Small intestine (tissue), 7 donors: ENCODE measurements around the gene TNFAIP1. TPM values are rescaled to one million over a fixed set of nuclear protein-coding genes. Genes with fewer than 3 reads are reported as not detected.

Experiments
- DNase-seq, 2 donors: peaks; one replicate each; pipeline versions ENCODE4 v3.0.0 to v3.0.0-alpha.2; 2013
- FAIRE-seq: peaks from 2 replicates; lab custom pipeline; 2012; peaks lifted over from hg19 to GRCh38; lab: Jason Lieb, UNC
- H3K27ac ChIP-seq, 3 donors: one replicate each; pipeline ENCODE4 v1.5.1; 2013; ENCODE audit warnings: low read length in 2 of 3, mild to moderate bottlenecking in 2 of 3, control low read depth in 1 of 3, inconsistent platforms in 1 of 3, low read depth in 1 of 3, moderate library complexity in 1 of 3
- H3K27me3 ChIP-seq, 3 donors: one replicate each; pipeline ENCODE4 v1.6.1; 2013; ENCODE audit warnings: low read length in 3 of 3, inconsistent platforms in 1 of 3; ENCODE audit not compliant: control insufficient read depth in 3 of 3, insufficient read depth in 3 of 3
- H3K36me3 ChIP-seq, 3 donors: one replicate each; pipeline ENCODE4 v1.6.1; 2013; ENCODE audit warnings: low read length in 3 of 3, inconsistent platforms in 1 of 3, low read depth in 1 of 3, mild to moderate bottlenecking in 1 of 3, moderate library complexity in 1 of 3; ENCODE audit not compliant: control insufficient read depth in 3 of 3, insufficient read depth in 2 of 3
- H3K4me1 ChIP-seq, 3 donors: one replicate each; pipeline ENCODE4 v1.6.1; 2013; ENCODE audit warnings: low read length in 2 of 3, inconsistent platforms in 1 of 3, low read depth in 1 of 3, mild to moderate bottlenecking in 1 of 3, moderate library complexity in 1 of 3; ENCODE audit not compliant: control insufficient read depth in 3 of 3, insufficient read depth in 2 of 3
- H3K4me3 ChIP-seq, 3 donors: one replicate each; pipeline ENCODE4 v1.5.1; 2013; ENCODE audit warnings: low read length in 3 of 3, control low read depth in 1 of 3, inconsistent platforms in 1 of 3, low read depth in 1 of 3, mild to moderate bottlenecking in 1 of 3, moderate library complexity in 1 of 3
- H3K9me3 ChIP-seq, 2 donors: one replicate each; pipeline ENCODE4 v1.6.1; 2013; ENCODE audit warnings: low read depth in 1 of 2, low read length in 1 of 2; ENCODE audit not compliant: control insufficient read depth in 2 of 2, insufficient read depth in 1 of 2
- WGBS, 3 donors: extraction: QIAGEN DNeasy Blood & Tissue Kit; methylation state at CpG; one replicate each; pipeline ENCODE4 v1.1.7; 2013; 5-methylcytosine and 5-hydroxymethylcytosine counted together
- polyA plus RNA-seq, 4 donors: library from polyadenylated mRNA; stranded (reverse) in 3 of 4; unstranded in 1 of 4; fragments of 200-250 nt in 3 of 4; fragments of 120-200 nt in 1 of 4; gene quantifications; one replicate each; pipeline versions ENCODE4 v1.2.1 to v1.2.3, GENCODE V29; 2013
- donor health status: healthy with polysubstance abuse.
- donor health status: control.
- donor health status: control.
- donor health status: Bipolar disorder and iron deficiency.
- donor health status: healthy.

Gene TNFAIP1
- polyA plus RNA-seq, 4 donors = 16.1 to 30.6 (median 17.5) TPM

DNA sequence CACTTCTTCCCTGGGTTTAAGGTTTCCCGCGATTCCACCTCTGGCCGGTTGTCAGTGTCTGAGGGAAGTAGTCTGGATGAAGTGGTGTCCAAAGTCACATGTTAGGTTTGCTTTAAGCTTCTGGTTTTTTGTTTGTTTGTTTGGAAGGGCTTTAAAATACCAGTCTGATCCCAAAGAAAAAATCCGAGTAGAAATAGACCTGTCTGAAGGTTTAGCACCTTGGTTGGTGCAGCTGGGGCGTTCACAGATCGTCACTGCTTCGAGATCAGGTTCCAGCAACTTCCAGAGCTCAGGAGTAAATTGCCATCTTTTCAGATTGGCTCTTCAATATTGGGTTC lies 16.0 kb upstream of the TNFAIP1 start:
- FAIRE-seq = no peak
- no peaks in the 10 kb centered on the region for H3K9me3 ChIP-seq
- no peak for DNase-seq
- H3K27ac ChIP-seq = peak overlapping the region in 2 of 3 donors; percentile 59 to 64
- peaks cover 0 to 2% (median 0%) of the 10 kb centered on the region in 3 donors for H3K36me3 ChIP-seq
- peaks cover 0 to 25% (median 5%) of the 10 kb centered on the region in 3 donors for H3K4me1 ChIP-seq
- H3K27me3 ChIP-seq = no peaks in the 10 kb centered on the region
- WGBS, 3 donors = 1 to 2% (median 1%) methylated on average over 7 of the region's 7 CpGs
- peak overlapping the region; percentile 39 to 64 (median 61) for H3K4me3 ChIP-seq

- H3K9me3 ChIP-seq = no peaks in the 10 kb centered on the region
- WGBS, 3 donors = 49 to 64% (median 52%) methylated on average over 8 of the region's 8 CpGs
- peaks cover 0 to 32% (median 6%) of the 10 kb centered on the region in 3 donors for H3K4me1 ChIP-seq
- DNase-seq (no peak), FAIRE-seq (no peak)
- peaks cover 0 to 2% (median 0%) of the 10 kb centered on the region in 3 donors for H3K36me3 ChIP-seq
- peak overlapping the region in 1 of 3 donors; percentile 64 for H3K27ac ChIP-seq
- H3K4me3 ChIP-seq = peak overlapping the region in 1 of 3 donors; percentile 64
- no peaks in the 10 kb centered on the region for H3K27me3 ChIP-seq
Measured at GRCh38 chr17:28320215-28321061, 15.1 kb upstream of the TNFAIP1 start.

DNA sequence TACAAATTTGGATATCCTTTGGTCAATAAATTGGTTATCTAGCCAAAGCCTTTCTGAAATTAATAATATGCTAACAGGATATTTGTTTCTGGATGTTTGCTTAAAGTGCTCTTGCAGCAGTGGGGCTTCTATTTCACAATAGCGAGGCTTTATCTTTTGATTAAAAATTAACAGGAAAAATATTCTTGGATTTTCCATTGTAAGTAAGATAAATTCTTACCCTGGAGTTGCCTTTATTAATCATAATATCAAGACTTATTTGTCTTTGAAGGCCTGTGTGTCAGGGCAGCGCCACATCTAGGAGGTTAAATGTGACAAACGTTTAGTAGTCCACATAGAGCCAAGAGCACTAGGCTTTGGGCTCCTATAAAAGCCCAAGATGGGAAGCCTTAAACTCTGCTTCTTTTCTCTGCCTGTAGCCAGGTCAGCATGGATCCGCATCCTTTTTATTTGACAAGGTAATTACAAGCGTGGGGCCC lies 11.3 kb upstream of the TNFAIP1 start:
- H3K36me3 ChIP-seq = peaks cover 2 to 15% (median 4%) of the 10 kb centered on the region in 3 donors
- no peaks in the 10 kb centered on the region for H3K27me3 ChIP-seq
- peak overlapping the region in 2 of 3 donors; percentile 5 to 13 for H3K27ac ChIP-seq
- FAIRE-seq (no peak), DNase-seq (peak in 1 of 2 donors; percentile 44)
- WGBS, 3 donors = 49 to 73% (median 57%) methylated on average over 5 of the region's 5 CpGs
- H3K4me1 ChIP-seq = peaks cover 0 to 30% (median 3%) of the 10 kb centered on the region in 3 donors
- no peaks in the 10 kb centered on the region for H3K9me3 ChIP-seq
- H3K4me3 ChIP-seq = no peak overlapping the region

DNA sequence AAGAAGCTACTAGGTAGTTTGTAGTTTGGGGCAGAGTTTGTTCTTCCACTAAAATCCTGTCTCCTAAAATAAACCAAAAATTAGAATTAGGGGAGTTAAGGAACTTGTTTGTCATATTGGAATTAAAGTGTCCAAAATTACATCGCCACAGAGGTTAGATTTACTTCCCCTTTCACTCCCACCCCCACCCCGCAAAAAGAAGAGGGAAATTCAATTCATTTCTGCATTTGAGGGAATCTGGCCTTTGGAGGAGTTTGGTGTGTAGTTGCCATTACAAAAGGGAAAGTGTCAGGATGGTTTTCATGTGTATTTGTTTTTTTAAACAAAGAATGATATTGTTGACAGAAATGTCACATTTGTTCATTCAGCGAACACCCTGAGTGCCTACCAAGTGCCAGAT lies 10.8 kb upstream of the TNFAIP1 start:
- Histone ChIP-seq H3K27me3 (no peaks in the 10 kb centered on the region), H3K9me3 (no peaks in the 10 kb centered on the region), H3K36me3 (peaks cover 2 to 19% (median 5%) of the 10 kb centered on the region in 3 donors), H3K27ac (peak overlapping the region in 1 of 3 donors; percentile 5), H3K4me1 (peaks cover 0 to 30% (median 3%) of the 10 kb centered on the region in 3 donors), H3K4me3 (no peak overlapping the region)
- WGBS, 3 donors = 81 to 91% (median 89%) methylated on average over 3 of the region's 3 CpGs
- FAIRE-seq (no peak), DNase-seq (no peak)

GRCh38 chr17:28325211-28325610 lies 10.3 kb upstream of the TNFAIP1 start:
- Histone ChIP-seq H3K4me1 (peaks cover 0 to 27% (median 3%) of the 10 kb centered on the region in 3 donors), H3K4me3 (no peak overlapping the region), H3K27me3 (no peaks in the 10 kb centered on the region), H3K36me3 (peaks cover 2 to 20% (median 7%) of the 10 kb centered on the region in 3 donors), H3K27ac (no peak overlapping the region), H3K9me3 (no peaks in the 10 kb centered on the region)
- 68 to 78% (median 74%) methylated on average over 5 of the region's 5 CpGs for WGBS, 3 donors
- DNase-seq (no peak), FAIRE-seq (no peak)

GRCh38 chr17:28326114-28326513 lies 9.4 kb upstream of the TNFAIP1 start:
- WGBS, 3 donors = 21 to 70% (median 36%) methylated on average over 7 of the region's 7 CpGs
- Histone ChIP-seq H3K4me3 (no peak overlapping the region), H3K4me1 (peaks cover 0 to 23% (median 3%) of the 10 kb centered on the region in 3 donors), H3K27ac (no peak overlapping the region), H3K27me3 (no peaks in the 10 kb centered on the region), H3K9me3 (no peaks in the 10 kb centered on the region), H3K36me3 (peaks cover 2 to 29% (median 7%) of the 10 kb centered on the region in 3 donors)
- no peak for FAIRE-seq
- DNase-seq = peak; percentile 65 to 81

GRCh38 chr17:28327031-28327607 lies 8.4 kb upstream of the TNFAIP1 start:
- no peak overlapping the region for H3K27ac ChIP-seq
- H3K27me3 ChIP-seq = no peaks in the 10 kb centered on the region
- no peak for FAIRE-seq
- WGBS, 3 donors = 86 to 90% (median 87%) methylated on average over 9 of the region's 9 CpGs
- H3K4me3 ChIP-seq = no peak overlapping the region
- H3K36me3 ChIP-seq = peaks cover 2 to 37% (median 7%) of the 10 kb centered on the region in 3 donors
- H3K9me3 ChIP-seq = no peaks in the 10 kb centered on the region
- no peak for DNase-seq
- H3K4me1 ChIP-seq = peaks cover 0 to 21% (median 3%) of the 10 kb centered on the region in 3 donors

DNA sequence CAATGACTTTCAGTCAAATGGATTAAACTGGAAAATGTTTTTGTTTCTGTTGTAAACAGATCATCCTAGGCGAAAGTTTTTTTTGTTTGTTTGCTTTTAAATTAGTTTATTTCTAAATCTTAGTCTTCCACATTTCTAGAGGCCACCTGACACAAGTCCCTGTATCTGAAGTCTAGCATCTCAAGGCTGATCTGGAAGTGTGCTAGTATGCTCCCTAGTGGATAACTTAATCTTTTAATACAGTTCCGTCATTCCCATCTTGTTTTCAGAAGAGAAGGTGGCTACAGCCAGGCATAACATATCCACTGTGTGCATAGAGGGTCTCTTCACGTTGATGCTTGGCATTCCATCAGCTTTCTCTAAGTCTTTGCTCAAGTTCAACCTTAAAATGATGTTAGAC lies 7.9 kb upstream of the TNFAIP1 start:
- Histone ChIP-seq H3K4me3 (no peak overlapping the region), H3K4me1 (peaks cover 0 to 21% (median 3%) of the 10 kb centered on the region in 3 donors), H3K27ac (no peak overlapping the region), H3K27me3 (no peaks in the 10 kb centered on the region), H3K36me3 (peaks cover 2 to 37% (median 7%) of the 10 kb centered on the region in 3 donors), H3K9me3 (no peaks in the 10 kb centered on the region)
- FAIRE-seq (no peak), DNase-seq (no peak)
- WGBS, 3 donors = 72 to 77% (median 73%) methylated on average over 3 of the region's 3 CpGs
